PFSK-1 (cell line): Measurements from ENCODE around the gene LRATD1.

Experiments used
- POLR2AphosphoS5 ChIP-seq: IDR thresholded peaks from 2 replicates; pipeline ENCODE4 v1.6.1; 2012; ENCODE audit warnings: low read depth, mild to moderate bottlenecking, control low read depth, low read length, moderate library complexity
- TAF1 ChIP-seq: IDR thresholded peaks from 2 replicates; pipeline ENCODE4 v1.6.1; 2012; ENCODE audit warnings: low read length, control low read depth, borderline replicate concordance; ENCODE audit not compliant: insufficient read depth
- TF ChIP-seq, protein P1 (sequence below), 2 experiments: IDR thresholded peaks; 2 replicates each; pipeline versions ENCODE4 v1.6.1 to v1.8.0; 2011 to 2012; ENCODE audit warnings: low read depth in 2 of 2, low read length in 2 of 2, control low read depth in 1 of 2, inconsistent platforms in 1 of 2, mild to moderate bottlenecking in 1 of 2, moderate library complexity in 1 of 2; ENCODE audit not compliant: insufficient read depth in 1 of 2

DNA sequence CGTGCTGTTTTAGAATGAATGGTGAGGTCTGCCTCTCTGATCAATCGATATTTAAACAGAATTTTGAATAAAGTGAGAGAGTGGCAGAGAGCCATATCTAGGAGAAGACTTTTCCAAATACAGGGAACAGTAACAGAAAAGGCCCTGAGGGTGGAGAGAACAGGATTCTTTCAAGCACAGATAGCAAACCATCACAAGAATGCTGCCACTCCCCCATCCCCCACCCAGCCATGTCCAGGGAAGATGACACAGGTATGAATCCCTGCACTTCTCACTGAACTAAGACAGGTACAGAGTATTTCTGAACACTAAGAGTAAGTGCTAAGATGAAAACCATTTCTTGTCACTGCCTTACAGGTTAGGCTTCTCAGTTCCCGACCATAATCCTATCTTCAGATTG, 23.6 kb downstream of the LRATD1 start:
- no peak for TF ChIP-seq POLR2AphosphoS5
- no peak for TF ChIP-seq TAF1
- TF ChIP-seq, protein P1, sequence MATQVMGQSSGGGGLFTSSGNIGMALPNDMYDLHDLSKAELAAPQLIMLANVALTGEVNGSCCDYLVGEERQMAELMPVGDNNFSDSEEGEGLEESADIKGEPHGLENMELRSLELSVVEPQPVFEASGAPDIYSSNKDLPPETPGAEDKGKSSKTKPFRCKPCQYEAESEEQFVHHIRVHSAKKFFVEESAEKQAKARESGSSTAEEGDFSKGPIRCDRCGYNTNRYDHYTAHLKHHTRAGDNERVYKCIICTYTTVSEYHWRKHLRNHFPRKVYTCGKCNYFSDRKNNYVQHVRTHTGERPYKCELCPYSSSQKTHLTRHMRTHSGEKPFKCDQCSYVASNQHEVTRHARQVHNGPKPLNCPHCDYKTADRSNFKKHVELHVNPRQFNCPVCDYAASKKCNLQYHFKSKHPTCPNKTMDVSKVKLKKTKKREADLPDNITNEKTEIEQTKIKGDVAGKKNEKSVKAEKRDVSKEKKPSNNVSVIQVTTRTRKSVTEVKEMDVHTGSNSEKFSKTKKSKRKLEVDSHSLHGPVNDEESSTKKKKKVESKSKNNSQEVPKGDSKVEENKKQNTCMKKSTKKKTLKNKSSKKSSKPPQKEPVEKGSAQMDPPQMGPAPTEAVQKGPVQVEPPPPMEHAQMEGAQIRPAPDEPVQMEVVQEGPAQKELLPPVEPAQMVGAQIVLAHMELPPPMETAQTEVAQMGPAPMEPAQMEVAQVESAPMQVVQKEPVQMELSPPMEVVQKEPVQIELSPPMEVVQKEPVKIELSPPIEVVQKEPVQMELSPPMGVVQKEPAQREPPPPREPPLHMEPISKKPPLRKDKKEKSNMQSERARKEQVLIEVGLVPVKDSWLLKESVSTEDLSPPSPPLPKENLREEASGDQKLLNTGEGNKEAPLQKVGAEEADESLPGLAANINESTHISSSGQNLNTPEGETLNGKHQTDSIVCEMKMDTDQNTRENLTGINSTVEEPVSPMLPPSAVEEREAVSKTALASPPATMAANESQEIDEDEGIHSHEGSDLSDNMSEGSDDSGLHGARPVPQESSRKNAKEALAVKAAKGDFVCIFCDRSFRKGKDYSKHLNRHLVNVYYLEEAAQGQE (IDR thresholded peaks at IDR 0.05; ENCODE audit: insufficient read depth in 1 of 2, low read depth in 2 of 2, low read length in 2 of 2) = no peak
